Activated B cell treated with CpG ODN at 0.5 μM for 24 hours (primary cell): ENCODE results near the gene VEGFB. TPM values are rescaled to one million over a fixed set of nuclear protein-coding genes. Genes with fewer than 3 reads are reported as not detected.

Source experiments
- ATAC-seq: fragments of 200-7000 bp; cut with Tn5 transposase; one replicate; pipeline ENCODE4 v1.10.0; 2021; ENCODE audit warnings: low read depth, mild to moderate bottlenecking, moderate library complexity
- CTCF ChIA-PET: fragments of 350-600 bp; sonication (Branson Sonifier 250); formaldehyde crosslinking; loops from one replicate; lab custom pipeline; 2021; ENCODE audit warnings: antibody characterized with exemption; lab: Charles Lee
- POLR2A ChIA-PET: fragments of 350-600 bp; sonication (Branson Sonifier 250); formaldehyde crosslinking; loops from one replicate; lab custom pipeline; 2021; ENCODE audit warnings: antibody characterized with exemption; lab: Charles Lee
- DNase-seq: peaks from one replicate; pipeline ENCODE4 v3.0.0; 2022
- H3K27ac Mint-ChIP-seq: one replicate; pipeline ENCODE4 v1.8.0; 2020; ENCODE audit warnings: mixed read lengths
- H3K27me3 Mint-ChIP-seq: one replicate; pipeline ENCODE4 v1.8.0; 2021; ENCODE audit warnings: mixed read lengths
- H3K36me3 Mint-ChIP-seq: one replicate; pipeline ENCODE4 v1.8.0; 2021; ENCODE audit warnings: low read depth, mixed read lengths
- H3K4me1 Mint-ChIP-seq: one replicate; pipeline ENCODE4 v1.8.0; 2021; ENCODE audit warnings: mixed read lengths
- H3K4me3 Mint-ChIP-seq: one replicate; pipeline ENCODE4 v1.8.0; 2020; ENCODE audit warnings: mild to moderate bottlenecking, mixed read lengths
- H3K9me3 Mint-ChIP-seq: one replicate; pipeline ENCODE4 v1.8.0; 2020; ENCODE audit warnings: mixed read lengths
- CTCF ChIP-seq: fragments of 200-600 bp; IDR thresholded peaks from one replicate; pipeline ENCODE4 v1.8.0; 2022; ENCODE audit warnings: antibody characterized with exemption, mild to moderate bottlenecking
- intact Hi-C: fragments of 100-400 bp; cut with micrococcal nuclease; formaldehyde crosslinking; loops from one replicate; pipeline ENCODE4 v1.15.1; 2024
- total RNA-seq: library from RNA; stranded (reverse); gene quantifications from 2 replicates; pipeline ENCODE4 v1.2.3, GENCODE V29; 2022

Gene VEGFB
- total RNA-seq, 1 donor from 2014 or later = 97.4 TPM

DNA sequence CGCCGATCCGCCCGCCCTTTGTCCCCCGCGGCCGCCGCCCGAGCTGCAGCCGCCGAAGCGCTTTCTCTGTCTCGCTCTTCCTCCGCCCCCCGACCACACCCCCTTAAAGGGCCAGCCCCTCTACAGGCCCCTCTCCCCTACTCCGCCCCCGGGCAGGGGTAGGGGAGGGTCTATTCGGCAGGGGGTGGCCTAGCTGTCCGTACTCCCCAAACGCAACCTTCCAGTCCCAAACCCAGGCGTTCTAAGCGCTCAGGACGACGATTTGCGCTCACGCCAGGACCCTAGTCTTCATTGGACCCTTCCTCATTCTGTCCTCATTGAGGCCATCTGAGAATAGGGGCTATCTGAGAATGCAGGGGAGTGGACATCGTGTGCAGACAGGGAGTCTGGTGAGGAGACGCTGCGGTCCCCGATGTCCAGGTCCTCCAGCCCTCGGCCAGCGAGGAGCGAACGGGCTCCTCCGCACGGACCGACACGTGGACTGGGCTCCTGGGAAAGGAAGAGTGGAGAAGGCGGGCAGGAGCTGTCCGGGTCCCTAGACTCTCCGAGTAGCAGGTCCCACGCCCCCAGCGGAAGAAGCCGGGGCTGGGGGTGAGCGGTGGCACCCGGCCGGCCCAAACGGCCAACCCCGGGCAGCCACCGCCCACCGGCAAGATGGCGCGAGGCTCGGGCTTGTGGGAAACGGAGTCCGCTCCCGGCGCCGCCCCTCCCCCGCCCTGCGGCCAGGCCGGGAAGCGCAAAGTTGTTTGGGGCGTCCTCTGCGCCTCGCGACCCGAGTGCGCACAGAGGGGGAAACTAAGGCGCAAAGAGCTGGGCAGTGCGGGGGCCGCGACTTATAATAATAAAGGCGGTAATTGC, 12.7 kb downstream of the VEGFB start, which contains the start of gene PPP1R14B:
TSS of gene PPP1R14B (minus strand) at position 73 of the 858 bp plus-strand sequence. CDS start 270 bp downstream, outside the sequence.
- no peak for TF ChIP-seq CTCF
- peaks cover 43% of the 10 kb centered on the region for H3K4me1 Mint-ChIP-seq
- ATAC-seq (peak; percentile 63), DNase-seq (peak; percentile 78)
- ChIA-PET POLR2A (interaction anchor here (0.6 to 8.7 kb wide), 11 partner anchors 17 to 88 kb away, joined by 3 to 127 read pairs (median 4); partner anchors contain the start of genes BAD, DNAJC4, ESRRA and FERMT3), CTCF (interaction anchor here (1.1 to 6.2 kb wide), 3 partner anchors 14 to 108 kb away, joined by 3 to 37 read pairs (median 6); partner anchors contain the start of gene FERMT3)
- intact Hi-C loops = loop anchor here (1.0 to 10.0 kb wide), 4 partner anchors 17 to 528 kb away; partner anchors contain the start of genes DNAJC4, ESRRA and SF1
- peaks cover 22% of the 10 kb centered on the region for H3K36me3 Mint-ChIP-seq
- H3K27me3 Mint-ChIP-seq = no peaks in the 10 kb centered on the region
- peak within 1 kb of the TSS; percentile 87 for H3K27ac Mint-ChIP-seq
- H3K4me3 Mint-ChIP-seq = peak within 1 kb of the TSS; percentile 90
- H3K9me3 Mint-ChIP-seq = no peaks in the 10 kb centered on the region

DNA sequence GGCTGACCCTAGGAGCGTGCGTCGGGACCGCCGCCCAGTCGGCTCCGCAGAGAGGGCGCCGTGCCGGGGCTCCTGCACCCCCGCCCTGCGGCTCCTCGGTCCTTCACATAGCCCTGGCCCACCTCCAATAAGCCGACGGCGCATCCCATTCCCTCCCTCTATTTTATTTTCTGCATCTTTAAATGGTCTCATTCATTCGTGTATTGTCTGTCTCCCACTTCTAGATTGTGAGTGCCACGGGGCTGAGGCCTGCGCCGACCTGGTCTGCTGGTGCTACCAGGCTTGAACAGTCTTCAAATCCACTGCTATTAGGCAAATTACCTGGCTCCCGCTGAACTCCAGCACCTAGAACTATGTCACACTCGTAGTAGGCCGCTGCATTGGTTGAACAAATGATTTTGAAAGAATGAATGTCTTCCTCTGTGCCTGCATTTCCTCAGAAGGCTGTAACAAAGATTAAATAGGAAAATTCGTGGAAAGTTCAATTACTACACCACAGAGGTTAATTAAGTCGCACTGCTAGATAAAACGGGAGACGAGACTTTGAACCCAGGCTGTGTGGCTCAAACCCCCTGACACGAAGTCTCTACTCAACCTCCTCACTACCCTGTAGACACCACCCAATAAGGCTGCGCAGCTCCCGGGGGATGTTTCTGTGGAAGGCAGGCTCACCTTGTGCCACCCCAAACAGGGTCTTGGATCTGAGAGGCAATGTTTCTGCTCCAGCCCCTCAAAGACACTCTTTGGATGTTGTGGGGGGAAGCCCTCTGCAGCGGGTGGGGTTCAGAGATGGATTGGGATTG, 13.5 kb downstream of the VEGFB start:
- H3K4me1 Mint-ChIP-seq = peaks cover 39% of the 10 kb centered on the region
- intact Hi-C loops = loop anchor here (10.0 kb wide), 1 partner anchor 527 kb away; the partner anchor contains the start of gene SF1
- TF ChIP-seq CTCF = no peak
- no peaks in the 10 kb centered on the region for H3K9me3 Mint-ChIP-seq
- DNase-seq = no peak
- H3K27ac Mint-ChIP-seq = peak overlapping the region; percentile 30
- peak overlapping the region; percentile 74 for H3K4me3 Mint-ChIP-seq
- CTCF ChIA-PET = interaction anchor here (6.2 kb wide), 1 partner anchor 42 kb away, joined by 37 read pairs; the partner anchor contains the start of gene FERMT3
- no peak for ATAC-seq
- H3K27me3 Mint-ChIP-seq = no peaks in the 10 kb centered on the region
- peaks cover 19% of the 10 kb centered on the region for H3K36me3 Mint-ChIP-seq
- POLR2A ChIA-PET = interaction anchor here (0.8 to 8.7 kb wide), 5 partner anchors 18 to 42 kb away, joined by 3 to 127 read pairs (median 19); partner anchors contain the start of genes BAD, DNAJC4, FERMT3 and NUDT22

DNA sequence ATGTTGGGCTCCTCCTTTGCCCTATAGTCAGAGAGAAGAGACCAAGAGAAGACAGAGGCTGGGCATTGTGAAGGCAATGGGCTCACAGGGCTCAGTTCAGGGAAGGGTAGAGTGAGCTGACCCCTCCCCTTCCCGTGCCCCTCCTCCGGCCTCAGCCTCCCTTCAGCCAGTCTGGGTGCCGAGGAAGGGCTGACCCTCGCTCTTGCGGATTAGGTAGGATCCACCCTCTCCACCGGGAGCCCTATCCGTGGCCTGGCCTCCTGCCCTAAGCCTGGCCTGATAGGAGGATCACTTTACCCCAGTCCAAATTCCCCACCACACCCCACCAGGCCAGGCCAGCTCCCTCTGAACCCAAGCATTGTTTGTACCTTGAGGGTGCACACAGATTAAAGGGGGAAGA, 14.2 kb downstream of the VEGFB start:
- no peak for TF ChIP-seq CTCF

GRCh38 chr11:64249038-64249437, 14.7 kb downstream of the VEGFB start:
- ChIA-PET POLR2A (interaction anchor here (1.4 to 2.6 kb wide), 3 partner anchors 8 to 62 kb away, joined by 3 to 14 read pairs (median 9); partner anchors contain the start of genes FKBP2 and STIP1), CTCF (interaction anchor here (0.9 to 2.1 kb wide), 6 partner anchors 8 to 52 kb away, joined by 3 to 14 read pairs (median 6); partner anchors contain the start of genes FERMT3 and FKBP2)
- H3K4me3 Mint-ChIP-seq = peak overlapping the region; percentile 32
- no peak for TF ChIP-seq CTCF
- H3K9me3 Mint-ChIP-seq = no peaks in the 10 kb centered on the region
- H3K36me3 Mint-ChIP-seq = peaks cover 9% of the 10 kb centered on the region
- H3K4me1 Mint-ChIP-seq = peaks cover 29% of the 10 kb centered on the region
- H3K27ac Mint-ChIP-seq = no peak overlapping the region
- ATAC-seq (no peak), DNase-seq (no peak)
- H3K27me3 Mint-ChIP-seq = no peaks in the 10 kb centered on the region
- intact Hi-C loops = loop anchor here (10.0 kb wide), 1 partner anchor 526 kb away; the partner anchor contains the start of gene SF1

More for the DNA sequence above, 14.2 kb downstream of the VEGFB start:
- peak overlapping the region; percentile 30 for H3K27ac Mint-ChIP-seq
- ATAC-seq (no peak), DNase-seq (no peak)
- H3K4me3 Mint-ChIP-seq = peak overlapping the region; percentile 11
- ChIA-PET POLR2A (interaction anchor here (1.4 kb wide), 1 partner anchor 9 kb away, joined by 3 read pairs; no protein-coding TSS in a partner anchor), CTCF (interaction anchor here (1.9 kb wide), 1 partner anchor 44 kb away, joined by 14 read pairs; no protein-coding TSS in a partner anchor)
- no peaks in the 10 kb centered on the region for H3K9me3 Mint-ChIP-seq
- peaks cover 13% of the 10 kb centered on the region for H3K36me3 Mint-ChIP-seq
- no peaks in the 10 kb centered on the region for H3K27me3 Mint-ChIP-seq
- intact Hi-C loops = loop anchor here (10.0 kb wide), 1 partner anchor 526 kb away; the partner anchor contains the start of gene SF1
- peaks cover 32% of the 10 kb centered on the region for H3K4me1 Mint-ChIP-seq
